Naive thymus-derived CD4-positive, alpha-beta T cell (primary cell): ENCODE results near the gene ALPI. TPM values are rescaled to one million over a fixed set of nuclear protein-coding genes. Genes with fewer than 3 reads are reported as not detected.
"Not testable (repeated sequence)": the region's sequence is repeated elsewhere in the genome, so short reads cannot be mapped to it uniquely, and the experiment has no call there.

Experiments
- ATAC-seq: fragments of 150-1000 bp; cut with Tn5 transposase; 2 replicates; pipeline ENCODE4 v1.10.0; 2021; ENCODE audit warnings: mild to moderate bottlenecking, moderate library complexity
- CTCF ChIA-PET: fragments of 350-600 bp; sonication (Branson Sonifier 250); formaldehyde crosslinking; loops from one replicate; lab custom pipeline; 2021; ENCODE audit warnings: antibody characterized with exemption; lab: Charles Lee
- POLR2A ChIA-PET: fragments of 350-600 bp; sonication (Branson Sonifier 250); formaldehyde crosslinking; loops from one replicate; lab custom pipeline; 2021; ENCODE audit warnings: antibody characterized with exemption, inconsistent platforms; lab: Charles Lee
- DNase-seq, 9 donors: peaks; one replicate each; pipeline versions ENCODE4 v3.0.0 to v3.0.0-alpha.2; 2020 to 2022; ENCODE audit warnings: mixed read lengths in 1 of 9
- H3K27ac ChIP-seq: one replicate; pipeline ENCODE4 v1.7.0; 2013; ENCODE audit warnings: mild to moderate bottlenecking, low read depth, low read length, moderate library complexity
- H3K27me3 ChIP-seq, 2 donors: one replicate each; pipeline ENCODE4 v1.7.0; 2013; ENCODE audit warnings: low read length in 2 of 2, mild to moderate bottlenecking in 2 of 2, moderate library complexity in 2 of 2; ENCODE audit not compliant: control insufficient read depth in 2 of 2, insufficient read depth in 2 of 2
- H3K36me3 ChIP-seq, 3 experiments: 1 replicate in 2 of 3; 2 replicates in 1 of 3; pipeline ENCODE4 v1.7.0; 2013; ENCODE audit warnings: low read length in 3 of 3, mild to moderate bottlenecking in 3 of 3, moderate library complexity in 1 of 3; ENCODE audit not compliant: insufficient read depth in 3 of 3, control insufficient read depth in 2 of 3
- H3K4me1 ChIP-seq, 2 donors: one replicate each; pipeline ENCODE4 v1.7.0; 2013; ENCODE audit warnings: low read length in 2 of 2, mild to moderate bottlenecking in 2 of 2, moderate library complexity in 1 of 2; ENCODE audit not compliant: control insufficient read depth in 2 of 2, insufficient read depth in 2 of 2
- H3K4me3 ChIP-seq: 2 replicates; pipeline ENCODE4 v1.7.0; 2013; ENCODE audit warnings: mild to moderate bottlenecking, low read length
- H3K9me3 ChIP-seq, 3 experiments: 1 replicate in 2 of 3; 2 replicates in 1 of 3; pipeline ENCODE4 v1.7.0; 2013; ENCODE audit warnings: low read length in 3 of 3; ENCODE audit not compliant: control insufficient read depth in 2 of 3
- H3K27ac Mint-ChIP-seq, 9 donors: one replicate each; pipeline ENCODE4 v1.8.0; 2020 to 2022; ENCODE audit warnings: mixed read lengths in 9 of 9, mild to moderate bottlenecking in 8 of 9, moderate library complexity in 5 of 9, inconsistent platforms in 2 of 9
- H3K27me3 Mint-ChIP-seq, 5 donors: one replicate each; pipeline ENCODE4 v1.8.0; 2021 to 2022; ENCODE audit warnings: mixed read lengths in 5 of 5, mild to moderate bottlenecking in 1 of 5
- H3K36me3 Mint-ChIP-seq, 5 donors: one replicate each; pipeline ENCODE4 v1.8.0; 2020 to 2022; ENCODE audit warnings: mixed read lengths in 5 of 5, mild to moderate bottlenecking in 3 of 5, inconsistent platforms in 1 of 5
- H3K4me1 Mint-ChIP-seq, 7 donors: one replicate each; pipeline ENCODE4 v1.8.0; 2020 to 2022; ENCODE audit warnings: mixed read lengths in 7 of 7, mild to moderate bottlenecking in 3 of 7, inconsistent platforms in 1 of 7
- H3K4me3 Mint-ChIP-seq, 10 donors: one replicate each; pipeline ENCODE4 v1.8.0; 2020 to 2022; ENCODE audit warnings: mild to moderate bottlenecking in 10 of 10, mixed read lengths in 10 of 10, moderate library complexity in 6 of 10, inconsistent platforms in 2 of 10
- H3K9me3 Mint-ChIP-seq, 11 donors: one replicate each; pipeline ENCODE4 v1.8.0; 2020 to 2022; ENCODE audit warnings: mixed read lengths in 11 of 11, mild to moderate bottlenecking in 4 of 11, inconsistent platforms in 1 of 11, moderate library complexity in 1 of 11
- intact Hi-C, 2 donors: fragments of 100-400 bp; cut with micrococcal nuclease; formaldehyde crosslinking; loops; one replicate each; pipeline ENCODE4 v1.15.1; 2023
- polyA plus RNA-seq, 2 donors: library from polyadenylated mRNA; unstranded; fragments of 300-500 nt; fragmentation: Illumina TruSeq; gene quantifications; one replicate each; pipeline ENCODE4 v1.2.3, GENCODE V29; 2021
- total RNA-seq, 6 experiments: library from RNA in 5 of 6; stranded (reverse) in 5 of 6; gene quantifications; 1 replicate in 5 of 6; 2 replicates in 1 of 6; pipeline ENCODE4 v1.2.3 and lab custom pipeline; 2021 to 2026

The ALPI gene
- total and polyA plus RNA-seq, 7 experiments from 2014 or later = not detected

DNA sequence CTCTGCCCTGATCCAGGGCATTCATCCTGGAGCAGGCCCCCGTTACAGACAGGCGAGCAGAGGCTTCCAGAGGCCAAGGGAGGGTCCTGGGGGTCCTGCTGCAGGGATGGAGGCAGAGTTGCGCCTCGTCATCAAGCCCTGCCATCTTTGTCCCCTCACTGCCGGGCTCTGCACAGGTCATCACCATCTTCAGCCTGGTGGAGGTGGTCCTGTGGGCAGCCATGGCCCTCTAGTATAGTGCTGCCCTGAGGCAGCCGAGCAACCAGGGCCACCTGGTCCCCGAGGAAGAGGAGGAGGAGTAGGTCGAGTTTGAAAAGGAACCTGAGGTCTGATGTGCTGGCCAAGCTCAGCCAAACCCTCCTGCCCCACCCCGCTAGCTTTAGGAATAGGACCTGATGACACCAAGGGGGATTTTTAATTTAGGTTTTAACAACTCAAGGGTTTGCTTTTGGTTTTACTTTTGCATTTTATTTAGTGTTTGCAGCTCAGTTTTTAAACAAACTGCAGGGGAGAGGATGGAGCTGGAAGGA is 8.8 kb upstream of the ALPI start:
- Histone ChIP-seq H3K4me1 (no peaks in the 10 kb centered on the region), H3K36me3 (no peaks in the 10 kb centered on the region), H3K27me3 (no peaks in the 10 kb centered on the region), H3K4me3 (no peak overlapping the region), H3K9me3 (no peaks in the 10 kb centered on the region), H3K27ac (no peak overlapping the region)
- ATAC-seq = no peak
- intact Hi-C loops = loop anchor here (2.0 to 10.0 kb wide), 2 partner anchors 76 to 78 kb away; partner anchors contain the start of genes CHRND (in 1 of the 2) and PRSS56 (in 1 of the 2)
- H3K4me1 Mint-ChIP-seq = peaks cover 0 to 4% (median 0%) of the 10 kb centered on the region in 7 donors
- POLR2A ChIA-PET = no interaction called here
- CTCF ChIA-PET = interaction anchor here (0.6 kb wide), 1 partner anchor 17 kb away, joined by 7 read pairs; no protein-coding TSS in a partner anchor
- H3K36me3 Mint-ChIP-seq = no peaks in the 10 kb centered on the region
- H3K9me3 Mint-ChIP-seq = no peaks in the 10 kb centered on the region
- no peak overlapping the region for H3K27ac Mint-ChIP-seq
- DNase-seq = peak in 1 of 9 donors; percentile 16
- no peak overlapping the region for H3K4me3 Mint-ChIP-seq
- no peaks in the 10 kb centered on the region for H3K27me3 Mint-ChIP-seq

DNA sequence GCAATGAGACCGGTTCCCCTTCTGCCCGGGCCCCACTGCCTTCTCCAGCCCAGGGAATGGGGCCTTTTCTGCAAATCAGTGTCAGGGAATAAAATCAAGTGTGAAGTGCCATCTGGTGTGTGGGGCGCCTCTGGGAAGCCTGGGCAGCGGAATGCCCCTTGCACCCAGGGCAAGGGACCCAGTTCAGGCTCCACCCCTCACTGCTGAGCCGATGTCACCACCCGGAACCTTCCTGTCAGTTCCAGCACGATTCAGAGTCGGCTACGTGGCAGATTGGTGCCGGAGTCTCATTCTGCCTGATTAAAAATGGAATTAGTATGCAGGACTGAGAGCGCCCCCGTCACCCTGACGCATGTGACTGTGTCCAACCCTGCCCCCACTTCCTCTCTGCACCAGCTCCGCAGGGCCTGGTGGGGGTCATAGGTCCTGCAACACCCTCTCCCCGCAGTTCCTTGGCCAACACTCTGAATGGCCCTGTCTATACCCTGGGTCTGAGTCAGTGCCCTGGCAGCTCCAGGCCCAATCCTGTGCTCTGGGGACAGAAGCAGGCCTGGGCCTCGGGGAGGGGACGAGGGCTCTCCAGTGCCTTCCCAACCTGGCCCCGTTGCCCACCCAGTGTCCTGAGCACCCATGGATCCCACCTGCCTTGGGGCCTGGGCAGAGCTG is 8.2 kb upstream of the ALPI start:
- POLR2A ChIA-PET = no interaction called here
- no peak for ATAC-seq

DNA sequence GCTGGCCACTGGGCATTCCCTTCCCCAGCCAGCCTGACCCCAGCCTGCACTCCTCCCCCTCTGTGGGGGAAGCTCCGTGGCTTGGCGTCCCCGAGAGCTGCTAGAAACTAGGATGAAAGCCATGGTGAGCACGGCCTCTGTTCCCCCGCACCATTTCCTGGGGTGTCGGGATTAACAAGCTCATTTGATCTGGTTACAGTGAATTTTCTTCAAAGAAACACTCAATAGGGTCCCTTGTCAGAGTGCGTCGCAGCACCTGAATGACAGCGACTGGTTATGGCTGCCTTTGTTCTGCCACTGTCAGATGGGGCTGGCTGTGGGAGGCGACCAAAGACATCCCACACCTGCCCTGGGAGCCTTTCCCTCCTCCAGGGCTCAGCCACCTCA is 7.7 kb upstream of the ALPI start:
- intact Hi-C loops = loop anchor here in 1 of 2 donors (10.0 kb wide), 1 partner anchor 77 kb away; the partner anchor contains the start of genes CHRND and PRSS56
- ChIA-PET POLR2A (no interaction called here), CTCF (no interaction called here)
- ATAC-seq = no peak
- Histone ChIP-seq H3K9me3 (no peaks in the 10 kb centered on the region), H3K27ac (no peak overlapping the region), H3K36me3 (no peaks in the 10 kb centered on the region), H3K4me3 (no peak overlapping the region), H3K4me1 (no peaks in the 10 kb centered on the region), H3K27me3 (no peaks in the 10 kb centered on the region)
- Mint-ChIP-seq H3K27ac (no peak overlapping the region), H3K4me1 (peaks cover 0 to 4% (median 0%) of the 10 kb centered on the region in 7 donors), H3K36me3 (no peaks in the 10 kb centered on the region), H3K27me3 (no peaks in the 10 kb centered on the region), H3K4me3 (no peak overlapping the region), H3K9me3 (no peaks in the 10 kb centered on the region)
- no peak for DNase-seq

More for the DNA sequence above, 8.2 kb upstream of the ALPI start:
- H3K4me1 ChIP-seq = no peaks in the 10 kb centered on the region
- CTCF ChIA-PET = interaction anchor here (0.6 kb wide), 1 partner anchor 18 kb away, joined by 7 read pairs; no protein-coding TSS in a partner anchor
- no peaks in the 10 kb centered on the region for H3K27me3 ChIP-seq
- H3K36me3 Mint-ChIP-seq = no peaks in the 10 kb centered on the region
- H3K36me3 ChIP-seq = no peaks in the 10 kb centered on the region
- no peak overlapping the region for H3K4me3 ChIP-seq
- H3K27me3 Mint-ChIP-seq = no peaks in the 10 kb centered on the region
- H3K9me3 ChIP-seq = no peaks in the 10 kb centered on the region
- DNase-seq = peak in 1 of 9 donors; percentile 15
- peaks cover 0 to 4% (median 0%) of the 10 kb centered on the region in 7 donors for H3K4me1 Mint-ChIP-seq
- no peak overlapping the region for H3K27ac Mint-ChIP-seq
- H3K9me3 Mint-ChIP-seq = no peaks in the 10 kb centered on the region
- no peak overlapping the region for H3K4me3 Mint-ChIP-seq
- intact Hi-C loops = loop anchor here (2.0 to 10.0 kb wide), 2 partner anchors 75 to 77 kb away; partner anchors contain the start of genes CHRND (in 1 of the 2) and PRSS56 (in 1 of the 2)
- H3K27ac ChIP-seq = no peak overlapping the region

DNA sequence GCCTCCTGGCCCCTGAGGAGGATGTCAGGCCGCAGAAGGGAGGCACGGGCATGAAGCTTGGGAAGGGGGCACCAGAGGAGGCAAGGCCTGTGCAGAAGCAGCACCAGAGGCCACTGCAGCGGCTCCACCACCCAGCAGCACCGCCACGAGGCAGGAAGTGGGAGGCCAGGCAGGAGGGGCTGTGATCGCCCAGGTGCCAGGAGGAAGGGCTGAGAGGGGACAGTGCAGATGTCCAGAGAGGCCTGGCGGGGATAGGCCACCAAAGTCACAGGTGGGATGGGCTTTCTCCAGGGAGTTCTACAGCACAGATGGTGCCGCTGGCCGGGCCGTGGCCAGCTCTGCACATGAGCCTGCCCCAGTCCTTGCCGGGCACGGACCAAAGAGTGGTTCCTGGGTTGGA is 6.0 kb upstream of the ALPI start:
- no peak for ATAC-seq
- Histone ChIP-seq H3K4me1 (no peaks in the 10 kb centered on the region), H3K36me3 (no peaks in the 10 kb centered on the region), H3K27me3 (no peaks in the 10 kb centered on the region), H3K9me3 (no peaks in the 10 kb centered on the region), H3K4me3 (no peak overlapping the region), H3K27ac (no peak overlapping the region)
- POLR2A ChIA-PET = no interaction called here
- Mint-ChIP-seq H3K4me3 (no peak overlapping the region), H3K9me3 (no peaks in the 10 kb centered on the region), H3K27me3 (peaks cover 0 to 4% (median 0%) of the 10 kb centered on the region in 5 donors), H3K36me3 (no peaks in the 10 kb centered on the region), H3K27ac (no peak overlapping the region), H3K4me1 (peaks cover 0 to 4% (median 0%) of the 10 kb centered on the region in 7 donors)
- intact Hi-C loops = loop anchor here in 1 of 2 donors (10.0 kb wide), 1 partner anchor 75 kb away; the partner anchor contains the start of genes CHRND and PRSS56
- DNase-seq = peak in 1 of 9 donors; percentile 7
- CTCF ChIA-PET = interaction anchor here (1.5 kb wide), 1 partner anchor 9 kb away, joined by 4 read pairs; no protein-coding TSS in a partner anchor

DNA sequence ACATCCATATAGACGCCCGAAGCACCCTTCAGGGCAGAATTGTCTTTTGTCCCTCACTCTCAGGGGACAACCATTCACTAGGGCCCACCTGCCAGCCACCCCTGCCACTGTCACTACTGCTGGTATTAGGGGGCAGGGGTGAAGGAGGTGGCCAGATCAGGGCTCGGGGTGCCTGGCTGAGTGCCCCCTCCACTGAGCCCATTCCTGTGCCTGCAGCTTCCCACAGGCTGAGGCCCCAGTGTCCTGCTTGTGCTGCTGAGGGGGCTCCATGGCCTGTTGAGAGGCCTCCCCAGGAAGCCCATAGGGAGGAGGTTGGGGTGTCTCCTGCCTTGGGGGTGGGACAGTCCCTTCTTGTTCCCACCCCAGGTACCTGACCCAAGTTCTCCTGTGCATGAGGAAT is 4.3 kb upstream of the ALPI start:
- peak in 1 of 9 donors; percentile 9 for DNase-seq
- H3K9me3 Mint-ChIP-seq, H3K27ac ChIP-seq, ATAC-seq, H3K36me3 Mint-ChIP-seq, H3K4me1 ChIP-seq, H3K9me3 ChIP-seq, CTCF ChIA-PET, intact Hi-C loops, H3K4me3 ChIP-seq, H3K4me1 Mint-ChIP-seq, H3K27me3 ChIP-seq, H3K27me3 Mint-ChIP-seq, H3K4me3 Mint-ChIP-seq, H3K27ac Mint-ChIP-seq, POLR2A ChIA-PET, H3K36me3 ChIP-seq: not testable (repeated sequence)

DNA sequence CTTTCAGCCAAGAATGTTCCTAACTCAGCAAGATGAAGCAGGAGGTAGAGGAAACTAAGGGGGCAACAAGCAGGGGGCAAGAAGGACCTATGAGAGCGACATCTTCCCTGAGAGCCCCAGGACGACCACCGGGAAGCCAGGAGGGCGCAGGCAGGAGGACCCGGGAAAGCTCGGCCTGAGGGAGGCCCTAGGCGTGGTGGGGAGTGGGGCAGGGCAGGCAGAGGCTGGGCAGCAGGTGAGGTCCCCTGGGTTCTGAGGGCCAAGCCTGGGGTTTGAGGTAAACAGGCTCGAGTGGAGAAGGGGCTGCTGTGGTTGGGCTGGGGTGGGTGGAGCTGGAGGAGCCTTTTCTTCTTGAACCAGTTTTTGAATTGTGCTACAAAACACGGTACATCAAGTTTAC is 1.3 kb upstream of the ALPI start:
- H3K4me1 Mint-ChIP-seq = peaks cover 0 to 2% (median 0%) of the 10 kb centered on the region in 7 donors
- H3K4me1 ChIP-seq = no peaks in the 10 kb centered on the region
- H3K36me3 ChIP-seq = no peaks in the 10 kb centered on the region
- H3K9me3 Mint-ChIP-seq = no peaks in the 10 kb centered on the region
- no peak for ATAC-seq
- no peaks in the 10 kb centered on the region for H3K27me3 ChIP-seq
- no peak for DNase-seq
- peaks cover 0 to 18% (median 5%) of the 10 kb centered on the region in 5 donors for H3K27me3 Mint-ChIP-seq
- no peak overlapping the region for H3K27ac ChIP-seq
- intact Hi-C loops = no loop called here
- no peaks in the 10 kb centered on the region for H3K36me3 Mint-ChIP-seq
- H3K4me3 ChIP-seq = no peak overlapping the region
- H3K4me3 Mint-ChIP-seq = no peak overlapping the region
- H3K27ac Mint-ChIP-seq = no peak overlapping the region
- no peaks in the 10 kb centered on the region for H3K9me3 ChIP-seq
- ChIA-PET CTCF (no interaction called here), POLR2A (no interaction called here)
